ENCODE data around the gene CDK5R2.
A peak's percentile ranks its signal among the peaks of the same experiment; 100 is the strongest.

Gene CDK5R2

GRCh38 chr2:218962859-218963492 lies 3.5 kb downstream of the CDK5R2 start:
- Histone ChIP-seq H3K4me1 (ENCODE audit: control insufficient read depth, insufficient read depth, low read length, poor library complexity, severe bottlenecking) (peaks cover 16% of the 10 kb centered on the region), H3K36me3 (ENCODE audit: control insufficient read depth, insufficient read depth, low read length) (no peaks in the 10 kb centered on the region), H3K4me3 (ENCODE audit: extremely low read depth, insufficient read depth, low read length, poor library complexity, severe bottlenecking) (peak overlapping the region; percentile 43), H3K27ac (ENCODE audit: low read depth, low read length, severe bottlenecking) (peak overlapping the region; percentile 75), H3K9me3 (ENCODE audit: control insufficient read depth, low read length) (no peaks in the 10 kb centered on the region)
- 0 to 1% methylated on average over 32 to 35 of the region's 42 CpGs for WGBS, 2 experiments (ENCODE audit: insufficient coverage in 2 of 2)

GRCh38 chr2:218963601-218964000 lies 4.1 kb downstream of the CDK5R2 start:
- peaks cover 16% of the 10 kb centered on the region for H3K4me1 ChIP-seq (ENCODE audit: control insufficient read depth, insufficient read depth, low read length, poor library complexity, severe bottlenecking)
- no peaks in the 10 kb centered on the region for H3K36me3 ChIP-seq (ENCODE audit: control insufficient read depth, insufficient read depth, low read length)
- no peaks in the 10 kb centered on the region for H3K9me3 ChIP-seq (ENCODE audit: control insufficient read depth, low read length)
- peak overlapping the region; percentile 43 for H3K4me3 ChIP-seq (ENCODE audit: extremely low read depth, insufficient read depth, low read length, poor library complexity, severe bottlenecking)
- H3K27ac ChIP-seq (ENCODE audit: low read depth, low read length, severe bottlenecking), result peak overlapping the region; percentile 75
- WGBS, 2 experiments (ENCODE audit: insufficient coverage in 2 of 2), result 36 to 37% methylated on average over 2 to 4 of the region's 5 CpGs

GRCh38 chr2:218964041-218964771 lies 4.7 kb downstream of the CDK5R2 start:
- Histone ChIP-seq H3K9me3 (ENCODE audit: control insufficient read depth, low read length) (no peaks in the 10 kb centered on the region), H3K4me3 (ENCODE audit: extremely low read depth, insufficient read depth, low read length, poor library complexity, severe bottlenecking) (no peak overlapping the region), H3K27ac (ENCODE audit: low read depth, low read length, severe bottlenecking) (peak overlapping the region; percentile 75), H3K4me1 (ENCODE audit: control insufficient read depth, insufficient read depth, low read length, poor library complexity, severe bottlenecking) (peaks cover 16% of the 10 kb centered on the region), H3K36me3 (ENCODE audit: control insufficient read depth, insufficient read depth, low read length) (no peaks in the 10 kb centered on the region)
- 71 to 77% methylated on average over 3 to 5 of the region's 5 CpGs for WGBS, 2 experiments (ENCODE audit: insufficient coverage in 2 of 2)

GRCh38 chr2:218970894-218971293 lies 11.4 kb downstream of the CDK5R2 start:
- WGBS, 2 experiments (ENCODE audit: insufficient coverage in 2 of 2), result 33 to 38% methylated on average over 1 of the region's 1 CpG
- Histone ChIP-seq H3K4me3 (ENCODE audit: extremely low read depth, insufficient read depth, low read length, poor library complexity, severe bottlenecking) (no peak overlapping the region), H3K9me3 (ENCODE audit: control insufficient read depth, low read length) (no peaks in the 10 kb centered on the region), H3K36me3 (ENCODE audit: control insufficient read depth, insufficient read depth, low read length) (no peaks in the 10 kb centered on the region), H3K27ac (ENCODE audit: low read depth, low read length, severe bottlenecking) (no peak overlapping the region), H3K4me1 (ENCODE audit: control insufficient read depth, insufficient read depth, low read length, poor library complexity, severe bottlenecking) (no peaks in the 10 kb centered on the region)

GRCh38 chr2:218975060-218975777 lies 15.8 kb downstream of the CDK5R2 start:
- H3K27ac ChIP-seq (ENCODE audit: low read depth, low read length, severe bottlenecking), result no peak overlapping the region
- H3K36me3 ChIP-seq (ENCODE audit: control insufficient read depth, insufficient read depth, low read length), result no peaks in the 10 kb centered on the region
- no peaks in the 10 kb centered on the region for H3K4me1 ChIP-seq (ENCODE audit: control insufficient read depth, insufficient read depth, low read length, poor library complexity, severe bottlenecking)
- 39 to 67% methylated on average over 1 to 2 of the region's 4 CpGs for WGBS, 2 experiments (ENCODE audit: insufficient coverage in 2 of 2)
- H3K9me3 ChIP-seq (ENCODE audit: control insufficient read depth, low read length), result no peaks in the 10 kb centered on the region
- H3K4me3 ChIP-seq (ENCODE audit: extremely low read depth, insufficient read depth, low read length, poor library complexity, severe bottlenecking), result no peak overlapping the region

- H3K4me3 ChIP-seq (ENCODE audit: extremely low read depth, insufficient read depth, low read length, poor library complexity, severe bottlenecking), result no peak overlapping the region
- WGBS, 2 experiments (ENCODE audit: insufficient coverage in 2 of 2), result 1 to 2% methylated on average over 27 of the region's 39 CpGs
- H3K27ac ChIP-seq (ENCODE audit: low read depth, low read length, severe bottlenecking), result no peak overlapping the region
- peaks cover 3% of the 10 kb centered on the region for H3K4me1 ChIP-seq (ENCODE audit: control insufficient read depth, insufficient read depth, low read length, poor library complexity, severe bottlenecking)
- no peaks in the 10 kb centered on the region for H3K36me3 ChIP-seq (ENCODE audit: control insufficient read depth, insufficient read depth, low read length)
- H3K9me3 ChIP-seq (ENCODE audit: control insufficient read depth, low read length), result no peaks in the 10 kb centered on the region
Observed at GRCh38 chr2:218979846-218980734, 20.6 kb downstream of the CDK5R2 start.

- no peak overlapping the region for H3K4me3 ChIP-seq (ENCODE audit: extremely low read depth, insufficient read depth, low read length, poor library complexity, severe bottlenecking)
- WGBS, 2 experiments (ENCODE audit: insufficient coverage in 2 of 2), result 3 to 5% methylated on average over 12 to 18 of the region's 26 CpGs
- no peaks in the 10 kb centered on the region for H3K36me3 ChIP-seq (ENCODE audit: control insufficient read depth, insufficient read depth, low read length)
- peaks cover 3% of the 10 kb centered on the region for H3K4me1 ChIP-seq (ENCODE audit: control insufficient read depth, insufficient read depth, low read length, poor library complexity, severe bottlenecking)
- H3K27ac ChIP-seq (ENCODE audit: low read depth, low read length, severe bottlenecking), result no peak overlapping the region
- no peaks in the 10 kb centered on the region for H3K9me3 ChIP-seq (ENCODE audit: control insufficient read depth, low read length)
Observed at GRCh38 chr2:218980735-218981389, 21.4 kb downstream of the CDK5R2 start.

GRCh38 chr2:218981390-218981880 lies 22.0 kb downstream of the CDK5R2 start:
- no peak overlapping the region for H3K27ac ChIP-seq (ENCODE audit: low read depth, low read length, severe bottlenecking)
- H3K36me3 ChIP-seq (ENCODE audit: control insufficient read depth, insufficient read depth, low read length), result no peaks in the 10 kb centered on the region
- H3K4me3 ChIP-seq (ENCODE audit: extremely low read depth, insufficient read depth, low read length, poor library complexity, severe bottlenecking), result no peak overlapping the region
- H3K4me1 ChIP-seq (ENCODE audit: control insufficient read depth, insufficient read depth, low read length, poor library complexity, severe bottlenecking), result peaks cover 3% of the 10 kb centered on the region
- no peaks in the 10 kb centered on the region for H3K9me3 ChIP-seq (ENCODE audit: control insufficient read depth, low read length)
- WGBS, 2 experiments (ENCODE audit: insufficient coverage in 2 of 2), result 0 to 2% methylated on average over 12 to 45 of the region's 46 CpGs

- Histone ChIP-seq H3K36me3 (ENCODE audit: control insufficient read depth, insufficient read depth, low read length) (no peaks in the 10 kb centered on the region), H3K27ac (ENCODE audit: low read depth, low read length, severe bottlenecking) (no peak overlapping the region), H3K4me1 (ENCODE audit: control insufficient read depth, insufficient read depth, low read length, poor library complexity, severe bottlenecking) (peaks cover 3% of the 10 kb centered on the region), H3K4me3 (ENCODE audit: extremely low read depth, insufficient read depth, low read length, poor library complexity, severe bottlenecking) (peak overlapping the region; percentile 3), H3K9me3 (ENCODE audit: control insufficient read depth, low read length) (no peaks in the 10 kb centered on the region)
- WGBS, 2 experiments (ENCODE audit: insufficient coverage in 2 of 2), result 0 to 1% methylated on average over 29 to 68 of the region's 69 CpGs
Observed at GRCh38 chr2:218981881-218982585, 22.6 kb downstream of the CDK5R2 start.
